Activated T-helper 1 cell treated with Interleukin-2 at 50 U/mL for 16 hours (primary cell): ENCODE measurements around the gene C1orf21.

Source experiments
- DNase-seq: peaks from one replicate; pipeline ENCODE4 v3.0.0-alpha.2; 2020; ENCODE audit warnings: low read depth

The C1orf21 gene

GRCh38 chr1:184416481-184416880 is 29.7 kb downstream of the C1orf21 start:
- DNase-seq, result no peak

- DNase-seq, result no peak
These were observed 30.1 kb downstream of the C1orf21 start for GRCh38 chr1:184416946-184417345.

- no peak for DNase-seq
These were observed 31.1 kb downstream of the C1orf21 start for GRCh38 chr1:184417916-184418315.

- no peak for DNase-seq
These were observed 32.0 kb downstream of the C1orf21 start for GRCh38 chr1:184418652-184419349.

GRCh38 chr1:184419350-184420161 is 32.7 kb downstream of the C1orf21 start:
- DNase-seq, result no peak

DNA sequence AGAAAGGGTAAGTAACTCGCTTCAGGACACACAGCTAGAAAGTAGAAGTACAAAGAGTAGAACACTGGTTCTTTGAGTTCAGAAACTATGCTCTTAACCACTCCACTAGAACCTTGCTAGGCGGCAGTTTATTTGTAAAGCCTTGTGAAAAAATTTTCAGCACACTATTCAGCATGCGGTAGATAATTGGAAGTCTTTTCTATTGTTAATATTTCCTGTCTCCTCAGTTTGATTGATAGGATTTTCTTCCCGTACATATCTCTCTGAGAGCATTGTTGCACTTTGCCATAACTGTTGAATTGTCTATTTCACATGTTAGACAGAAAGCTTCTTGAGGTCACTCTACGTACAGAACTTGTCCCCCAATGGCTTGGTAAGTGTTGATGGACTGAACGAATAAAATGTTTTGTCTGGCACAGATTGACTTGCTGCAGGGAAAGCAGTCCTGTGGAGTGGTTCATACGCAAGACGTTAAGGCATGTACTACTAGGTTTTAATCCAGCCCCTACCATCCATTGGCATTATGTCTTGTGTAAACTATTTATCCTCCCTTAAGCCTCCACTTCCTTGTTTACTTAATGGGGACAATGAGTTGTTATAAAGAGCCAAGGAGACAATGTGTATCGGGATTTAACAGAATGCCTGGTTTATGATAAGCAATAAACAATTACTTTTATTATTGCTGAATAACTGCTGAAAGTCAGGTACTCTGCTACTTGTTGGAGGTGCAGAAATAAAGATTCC is 35.8 kb downstream of the C1orf21 start:
- no peak for DNase-seq

DNA sequence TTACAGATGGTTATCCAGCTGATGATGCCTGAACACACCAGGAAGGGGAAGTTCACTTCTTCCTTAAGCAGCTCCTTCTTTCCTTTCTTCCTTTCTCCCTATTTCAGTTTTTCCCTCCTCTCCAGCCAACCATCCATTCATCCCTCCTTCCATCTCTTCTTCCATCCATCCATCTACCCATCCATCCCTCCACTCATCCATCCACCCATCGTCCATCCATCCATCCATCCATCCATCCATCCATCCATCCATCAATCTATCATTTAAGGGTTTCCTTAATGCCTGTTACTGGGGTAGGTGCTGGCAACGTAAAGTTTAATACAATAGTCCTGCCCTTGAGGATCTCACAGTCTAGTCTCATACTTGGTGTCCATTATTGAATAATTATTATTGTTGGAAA is 36.8 kb downstream of the C1orf21 start:
- DNase-seq, result no peak

GRCh38 chr1:184424157-184424556 is 37.3 kb downstream of the C1orf21 start:
- no peak for DNase-seq

DNA sequence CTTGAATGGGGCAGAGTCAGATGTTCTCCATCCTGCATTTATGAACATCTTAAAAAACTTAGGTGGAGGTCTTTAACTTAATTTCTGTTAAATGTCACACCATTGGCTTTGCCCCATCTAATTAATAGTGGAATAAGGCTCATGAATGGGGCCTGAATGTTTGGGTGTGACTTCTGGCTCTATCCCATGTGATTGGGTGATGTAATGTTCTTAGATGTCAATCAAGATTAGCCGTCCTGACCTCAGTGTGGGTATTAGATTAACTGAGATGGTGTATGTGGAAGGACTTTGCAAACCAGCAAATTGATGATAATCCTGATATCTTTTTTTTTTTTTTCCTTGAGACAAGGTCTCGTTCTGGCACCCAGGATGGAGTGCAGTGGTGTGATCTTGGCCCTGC is 38.1 kb downstream of the C1orf21 start:
- no peak for DNase-seq

DNA sequence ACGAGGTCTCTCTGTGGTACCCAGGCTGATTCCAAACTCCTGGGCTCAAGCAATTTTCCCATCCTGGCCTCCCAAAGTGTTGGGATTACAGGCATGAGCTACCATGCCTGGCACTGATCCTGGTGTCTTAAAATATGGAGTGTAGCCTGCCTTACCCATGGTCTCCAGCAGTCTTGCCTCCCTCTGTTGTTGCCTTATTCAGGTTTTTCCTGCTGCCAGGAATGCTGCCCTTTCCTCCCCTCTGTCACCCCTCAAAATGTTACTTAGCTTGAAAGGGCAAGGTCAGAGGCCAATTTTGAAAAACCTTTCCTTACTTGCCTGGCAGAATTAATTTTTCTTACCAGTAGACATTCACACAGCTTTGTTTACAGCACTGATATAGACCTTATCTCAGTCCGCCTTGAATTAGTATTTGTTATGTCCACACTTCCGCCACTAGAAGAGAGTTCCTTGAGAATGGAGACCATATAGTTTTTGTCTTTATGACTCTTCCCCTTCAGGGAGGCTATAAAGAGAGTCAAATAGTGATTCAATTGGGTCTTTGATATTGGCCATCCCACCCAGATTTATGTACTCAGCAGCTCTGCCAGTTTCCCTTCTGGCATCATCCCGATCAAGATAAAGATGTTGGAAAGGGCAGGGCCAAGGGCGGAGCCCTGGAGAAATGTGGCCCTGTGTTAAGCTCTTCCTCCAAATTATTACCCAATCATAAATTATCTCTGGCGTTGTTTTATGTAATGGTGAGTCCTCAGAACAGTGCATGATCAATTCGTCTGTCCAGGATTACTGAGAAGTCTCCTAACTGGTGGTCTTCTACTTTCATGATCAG is 38.8 kb downstream of the C1orf21 start:
- no peak for DNase-seq

DNA sequence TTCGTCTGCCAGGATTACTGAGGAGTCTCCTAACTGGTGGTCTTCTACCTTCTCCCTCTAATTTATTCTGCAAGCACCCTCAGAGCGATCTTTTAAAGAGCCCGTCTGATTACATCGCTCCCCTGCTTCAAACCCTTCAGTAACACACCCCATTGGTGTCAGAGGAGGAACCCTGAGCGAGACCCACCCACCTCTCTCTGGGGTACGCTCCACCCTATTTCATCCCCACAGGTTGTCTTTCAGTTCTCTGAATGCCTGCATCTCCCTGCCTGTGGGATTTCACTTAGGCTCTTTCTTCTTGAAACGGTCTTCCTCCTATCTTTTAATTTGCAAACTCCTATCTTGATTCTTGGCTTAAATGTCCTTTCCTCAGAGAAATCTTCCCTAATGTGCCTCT is 39.4 kb downstream of the C1orf21 start:
- DNase-seq, result no peak

DNA sequence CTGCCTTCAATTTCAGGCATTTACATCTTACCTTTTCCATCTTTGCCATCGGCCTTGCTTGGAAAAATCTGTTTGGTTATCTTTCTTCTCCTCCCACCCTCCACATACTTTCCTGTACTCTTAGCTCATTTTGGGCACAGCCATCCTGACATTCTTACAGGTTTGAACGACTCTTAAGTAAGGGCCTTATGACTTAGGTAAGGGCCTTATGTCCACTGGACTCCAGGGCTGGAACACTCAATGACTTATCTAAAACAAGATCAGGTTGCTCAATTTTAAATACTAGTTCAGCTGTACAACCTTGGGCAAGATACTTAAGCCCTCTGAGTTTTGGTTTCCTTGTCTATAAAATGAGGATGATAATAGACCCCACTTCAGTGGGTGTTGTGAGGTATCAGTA is 40.9 kb downstream of the C1orf21 start:
- no peak for DNase-seq

- no peak for DNase-seq
These were observed 41.8 kb downstream of the C1orf21 start for GRCh38 chr1:184428604-184429003.

GRCh38 chr1:184429335-184429734 is 42.5 kb downstream of the C1orf21 start:
- DNase-seq, result no peak

- no peak for DNase-seq
These were observed 47.2 kb downstream of the C1orf21 start for GRCh38 chr1:184433956-184434502.

GRCh38 chr1:184437291-184437690 is 50.5 kb downstream of the C1orf21 start:
- no peak for DNase-seq

GRCh38 chr1:184438363-184438762 is 51.5 kb downstream of the C1orf21 start:
- DNase-seq, result no peak

- DNase-seq, result no peak
These were observed 55.4 kb downstream of the C1orf21 start for GRCh38 chr1:184442260-184442659.

GRCh38 chr1:184443201-184443600 is 56.4 kb downstream of the C1orf21 start:
- DNase-seq, result no peak

GRCh38 chr1:184443624-184444023 is 56.8 kb downstream of the C1orf21 start:
- no peak for DNase-seq

- no peak for DNase-seq
These were observed 59.2 kb downstream of the C1orf21 start for GRCh38 chr1:184445997-184446396.
